GM12892 (cell line): ENCODE results near the gene C5.
A peak's percentile ranks its signal among the peaks of the same experiment; 100 is the strongest.

Source experiments
- DNase-seq: peaks from one replicate; pipeline ENCODE4 v3.0.0; 2011; ENCODE audit not compliant: insufficient read length
- FAIRE-seq: peaks from 2 replicates; lab custom pipeline; 2011; peaks lifted over from hg19 to GRCh38; lab: Jason Lieb, UNC
- POLR2A ChIP-seq: IDR thresholded peaks from 2 replicates; pipeline ENCODE4 v1.6.1; 2011; ENCODE audit warnings: low read depth, low read length, control low read depth
- POLR2AphosphoS5 ChIP-seq: IDR thresholded peaks from 2 replicates; pipeline ENCODE4 v1.6.1; 2011; ENCODE audit warnings: low read depth, low read length, control low read depth
- TAF1 ChIP-seq: IDR thresholded peaks from 2 replicates; pipeline ENCODE4 v1.6.1; 2011; ENCODE audit warnings: low read depth, mild to moderate bottlenecking, control low read depth, low read length, borderline replicate concordance

The C5 gene

GRCh38 chr9:121013911-121014310, 36.2 kb downstream of the C5 start:
- FAIRE-seq: no peak
- no peak for DNase-seq
- TF ChIP-seq TAF1 (no peak), POLR2AphosphoS5 (no peak), POLR2A (no peak)

DNA sequence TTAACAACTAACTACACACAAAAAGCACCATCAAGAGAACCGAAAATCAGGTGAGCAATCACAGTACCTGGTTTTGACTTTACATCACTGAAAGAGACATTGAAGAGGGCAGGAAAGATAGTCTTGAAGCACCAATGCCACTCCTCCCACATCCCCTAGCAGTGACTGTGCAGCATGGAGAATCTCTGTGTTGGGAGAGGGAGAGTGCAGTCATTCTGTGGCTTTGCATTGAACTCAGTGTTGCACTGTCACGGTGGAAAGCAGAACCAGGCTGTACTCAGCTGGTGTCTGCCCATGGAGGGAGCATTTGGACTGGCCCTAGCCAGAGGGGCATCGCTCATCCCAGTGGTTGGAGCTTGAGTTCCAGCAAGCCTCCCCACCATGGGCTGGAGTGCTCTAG, 40.4 kb downstream of the C5 start:
- TF ChIP-seq TAF1: no peak
- no peak for TF ChIP-seq POLR2AphosphoS5
- no peak for TF ChIP-seq POLR2A
- DNase-seq: no peak
- no peak for FAIRE-seq

DNA sequence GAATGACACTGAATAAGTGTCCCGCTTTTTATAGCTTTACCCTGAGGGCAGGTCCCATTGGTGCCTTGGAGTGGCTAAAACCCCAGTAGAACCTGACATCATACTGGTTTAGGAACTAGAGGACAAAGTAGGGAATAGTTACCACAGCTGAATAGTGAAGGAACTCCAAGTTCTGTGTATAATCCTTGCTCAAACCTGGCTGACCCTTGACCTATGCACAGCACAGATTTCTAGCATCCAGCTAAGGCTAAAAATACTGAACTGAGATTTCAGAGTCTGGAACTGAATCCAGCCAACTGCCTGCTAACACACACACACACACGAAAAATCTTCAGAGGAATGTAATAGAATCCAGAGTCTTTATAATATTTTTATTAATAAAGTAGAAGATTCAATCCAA, 50.8 kb downstream of the C5 start:
- FAIRE-seq: no peak
- no peak for DNase-seq
- TF ChIP-seq POLR2AphosphoS5 (no peak), POLR2A (no peak), TAF1 (no peak)

DNA sequence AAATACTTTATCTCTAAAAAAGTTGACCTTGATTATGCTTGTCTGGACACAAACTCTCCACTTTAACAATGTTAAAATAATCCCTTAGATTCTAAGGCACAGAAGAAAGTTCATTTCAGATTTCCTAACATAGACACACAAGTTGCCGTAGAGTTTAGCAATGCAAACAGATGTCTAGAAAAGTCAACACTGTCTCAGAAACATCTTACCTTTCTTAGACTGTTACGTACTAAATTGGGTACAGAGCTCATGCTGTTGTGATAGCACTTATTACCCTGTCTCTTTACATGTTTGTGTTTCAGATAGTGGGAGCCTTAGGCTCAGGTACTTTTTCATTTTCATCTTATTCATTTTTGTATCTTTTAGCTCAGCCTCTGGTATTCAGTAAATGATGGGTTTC, 52.0 kb downstream of the C5 start:
- DNase-seq (no peak), FAIRE-seq (peak; percentile 72)
- no peak for TF ChIP-seq POLR2AphosphoS5
- TF ChIP-seq POLR2A: no peak
- no peak for TF ChIP-seq TAF1

- FAIRE-seq: no peak
- TF ChIP-seq POLR2AphosphoS5: no peak
- no peak for DNase-seq
These were observed 52.6 kb downstream of the C5 start for GRCh38 chr9:120997502-120997901.

GRCh38 chr9:120996409-120996808, 53.7 kb downstream of the C5 start:
- TF ChIP-seq TAF1: no peak
- TF ChIP-seq POLR2AphosphoS5: no peak
- no peak for DNase-seq
- no peak for FAIRE-seq

DNA sequence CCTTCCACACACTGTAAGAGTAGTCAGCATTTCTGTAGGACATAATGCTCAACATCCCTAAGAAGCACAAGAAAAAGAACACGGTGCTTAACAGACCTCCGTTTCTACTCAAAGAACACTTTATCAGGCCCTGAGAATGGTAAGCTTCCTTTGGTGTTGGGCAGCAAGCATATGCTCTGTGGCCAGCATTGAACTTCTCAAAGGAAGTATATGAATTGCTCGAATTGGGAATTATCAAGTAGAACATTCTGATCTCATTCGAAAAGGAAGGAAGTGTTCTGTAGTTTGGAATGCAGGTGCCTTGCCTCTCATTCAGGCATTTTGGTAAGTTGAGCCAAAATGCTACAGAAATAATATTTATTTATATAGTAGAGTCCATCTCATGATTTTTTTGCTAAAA, 61.0 kb downstream of the C5 start:
- TF ChIP-seq POLR2A: no peak
- TF ChIP-seq TAF1: no peak
- TF ChIP-seq POLR2AphosphoS5: no peak
- FAIRE-seq (no peak), DNase-seq (no peak)

- FAIRE-seq (no peak), DNase-seq (no peak)
- TF ChIP-seq POLR2A (no peak), POLR2AphosphoS5 (no peak), TAF1 (no peak)
These were observed 64.3 kb downstream of the C5 start for GRCh38 chr9:120985819-120986222.

GRCh38 chr9:120983259-120983837, 66.7 kb downstream of the C5 start:
- DNase-seq: no peak
- TF ChIP-seq POLR2A (no peak), TAF1 (no peak), POLR2AphosphoS5 (no peak)
- peak; percentile 69 for FAIRE-seq

- DNase-seq (no peak), FAIRE-seq (no peak)
- TF ChIP-seq POLR2AphosphoS5 (no peak), TAF1 (no peak), POLR2A (no peak)
These were observed 67.2 kb downstream of the C5 start for GRCh38 chr9:120982836-120983235.

- TF ChIP-seq POLR2A (no peak), POLR2AphosphoS5 (no peak), TAF1 (no peak)
- DNase-seq (no peak), FAIRE-seq (no peak)
These were observed 69.1 kb downstream of the C5 start for GRCh38 chr9:120980951-120981350.

DNA sequence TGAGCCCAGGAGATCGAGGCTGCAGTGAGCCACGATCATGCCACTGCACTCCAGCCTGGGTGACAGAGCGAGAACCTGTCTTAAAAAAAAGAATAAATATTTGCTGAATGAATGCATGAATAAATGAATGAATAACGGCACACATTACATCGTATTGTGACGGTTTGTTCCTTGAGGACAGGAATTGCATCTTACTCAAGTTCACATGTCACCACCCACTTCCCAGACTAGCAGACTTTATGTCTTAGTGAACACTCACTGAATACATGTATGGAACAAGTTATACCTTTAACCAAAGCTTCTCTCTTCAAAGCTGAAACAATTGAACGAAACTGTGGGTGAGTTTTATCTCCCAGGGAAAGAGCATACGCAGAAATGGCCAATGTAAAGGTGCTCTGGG, 70.3 kb downstream of the C5 start:
- no peak for FAIRE-seq
- DNase-seq: no peak
- no peak for TF ChIP-seq POLR2A
- TF ChIP-seq POLR2AphosphoS5: no peak
- no peak for TF ChIP-seq TAF1

GRCh38 chr9:120978987-120979386, 71.1 kb downstream of the C5 start:
- FAIRE-seq (no peak), DNase-seq (no peak)
- TF ChIP-seq TAF1 (no peak), POLR2A (no peak), POLR2AphosphoS5 (no peak)

- FAIRE-seq: no peak
- DNase-seq: no peak
- TF ChIP-seq TAF1: no peak
- no peak for TF ChIP-seq POLR2AphosphoS5
- no peak for TF ChIP-seq POLR2A
These were observed 72.8 kb downstream of the C5 start for GRCh38 chr9:120977321-120977720.
